IMR-90 (cell line): ENCODE data around the gene PIH1D1.

Experiments
- BHLHE40 ChIP-seq: fragments of 150-350 bp; IDR thresholded peaks from 2 replicates; pipeline ENCODE4 v1.6.1; 2016; ENCODE audit warnings: mild to moderate bottlenecking, low read depth, low read length
- CTCF ChIP-seq: conservative IDR thresholded peaks from 2 replicates; pipeline ENCODE4 v1.5.1; 2012; ENCODE audit warnings: mild to moderate bottlenecking, low read depth, low read length, improper control_type of control experiment
- MAZ ChIP-seq: IDR thresholded peaks from 2 replicates; pipeline ENCODE4 v1.6.1; 2012; ENCODE audit warnings: low read depth, mild to moderate bottlenecking, low read length, improper control_type of control experiment, moderate library complexity, borderline replicate concordance
- POLR2A ChIP-seq: IDR thresholded peaks from 2 replicates; pipeline ENCODE4 v1.6.1; 2012; ENCODE audit warnings: mild to moderate bottlenecking, low read depth, low read length
- RCOR1 ChIP-seq: IDR thresholded peaks from 2 replicates; pipeline ENCODE4 v1.6.1; 2012; ENCODE audit warnings: mild to moderate bottlenecking, low read length, improper control_type of control experiment; ENCODE audit not compliant: insufficient replicate concordance
- SMC3 ChIP-seq: fragments of 150-350 bp; IDR thresholded peaks from 2 replicates; pipeline ENCODE4 v1.6.1; 2016; ENCODE audit warnings: low read depth, mild to moderate bottlenecking, antibody characterized with exemption, low read length, moderate library complexity
- TF ChIP-seq, protein P1 (sequence below): fragments of 150-350 bp; IDR thresholded peaks from 2 replicates; pipeline ENCODE4 v1.6.1; 2016; ENCODE audit warnings: low read depth, mild to moderate bottlenecking, low read length, moderate library complexity, borderline replicate concordance

GRCh38 chr19:49421039-49421877 is 30.4 kb downstream of the PIH1D1 start:
- no peak for TF ChIP-seq POLR2A
- no peak for TF ChIP-seq BHLHE40
- TF ChIP-seq CTCF, result no peak
- TF ChIP-seq, protein P1, sequence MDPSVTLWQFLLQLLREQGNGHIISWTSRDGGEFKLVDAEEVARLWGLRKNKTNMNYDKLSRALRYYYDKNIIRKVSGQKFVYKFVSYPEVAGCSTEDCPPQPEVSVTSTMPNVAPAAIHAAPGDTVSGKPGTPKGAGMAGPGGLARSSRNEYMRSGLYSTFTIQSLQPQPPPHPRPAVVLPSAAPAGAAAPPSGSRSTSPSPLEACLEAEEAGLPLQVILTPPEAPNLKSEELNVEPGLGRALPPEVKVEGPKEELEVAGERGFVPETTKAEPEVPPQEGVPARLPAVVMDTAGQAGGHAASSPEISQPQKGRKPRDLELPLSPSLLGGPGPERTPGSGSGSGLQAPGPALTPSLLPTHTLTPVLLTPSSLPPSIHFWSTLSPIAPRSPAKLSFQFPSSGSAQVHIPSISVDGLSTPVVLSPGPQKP, result no peak
- TF ChIP-seq MAZ, result no peak
- no peak for TF ChIP-seq SMC3
- no peak for TF ChIP-seq RCOR1
